SK-MEL-5 (cell line): Measurements from ENCODE around the gene ZNF182. TPM values are rescaled to one million over a fixed set of nuclear protein-coding genes. Genes with fewer than 3 reads are reported as not detected.
"Not testable (repeated sequence)": the region's sequence is repeated elsewhere in the genome, so short reads cannot be mapped to it uniquely, and the experiment has no call there.

Experiments
- DNase-seq: peaks from one replicate; pipeline ENCODE4 v3.0.0-alpha.2; 2016; ENCODE audit warnings: low read depth, low spot score
- in situ Hi-C: cut with HindIII; loops from 2 replicates; pipeline ENCODE4 v1.10.0; 2016; ENCODE audit warnings: low sequenced_read_pairs, high pct_unique_total_duplicates, low pct_unique_long_range_greater_than_20kb
- polyA plus RNA-seq, 2 experiments: library from polyadenylated mRNA; depleted of rRNA; stranded (reverse); fragments of >200 nt; gene quantifications; 2 replicates each; pipeline ENCODE4 v1.2.3, GENCODE V29; 2015
- total RNA-seq: library from RNA; depleted of rRNA; stranded (reverse); fragments of >200 nt; shearing (Covaris generic); gene quantifications from 2 replicates; pipeline ENCODE4 v1.2.3, GENCODE V29; 2014; rRNA removed

ZNF182 gene
- 3.9 and 5.2 TPM in 2 replicates for total RNA-seq
- 3.6 and 4.5 TPM in 2 replicates for polyA plus RNA-seq (2015; cell fraction: cytosol; rRNA removed)
- polyA plus RNA-seq (2015; cell fraction: nucleus; rRNA removed), result 19.9 and 20.5 TPM in 2 replicates

- in situ Hi-C loops, result no loop called here
- peak; percentile 91 for DNase-seq
These were observed at the start of gene ZNF182 for GRCh38 chrX:48003758-48004457. Gene ZNF182, minus strand, starts transcription at chrX:48003989. Its CDS starts 1,380 bp downstream, at chrX:48002609.

DNA sequence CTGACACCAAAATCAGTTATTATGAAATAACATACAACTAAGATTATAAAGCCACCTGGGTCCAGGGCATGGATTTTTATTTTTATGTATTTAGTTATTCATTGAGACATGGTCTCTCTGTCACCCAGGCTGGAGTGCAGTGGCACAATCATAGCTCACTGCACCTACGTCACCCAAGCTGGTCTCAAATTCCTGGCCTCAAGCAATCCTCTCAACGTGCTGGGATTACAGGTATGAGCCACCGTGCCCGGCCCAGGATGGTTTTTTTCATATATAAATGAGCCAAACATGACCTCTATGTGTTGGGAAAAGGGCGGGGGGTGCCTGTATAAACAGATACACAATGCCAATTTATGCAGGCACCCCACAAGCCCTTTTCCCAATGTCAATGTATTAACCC lies 43.1 kb upstream of the ZNF182 start:
- in situ Hi-C loops, result no loop called here
- DNase-seq, result no peak

GRCh38 chrX:48045410-48046311 lies 41.9 kb upstream of the ZNF182 start:
- no peak for DNase-seq
- in situ Hi-C loops, result no loop called here

DNA sequence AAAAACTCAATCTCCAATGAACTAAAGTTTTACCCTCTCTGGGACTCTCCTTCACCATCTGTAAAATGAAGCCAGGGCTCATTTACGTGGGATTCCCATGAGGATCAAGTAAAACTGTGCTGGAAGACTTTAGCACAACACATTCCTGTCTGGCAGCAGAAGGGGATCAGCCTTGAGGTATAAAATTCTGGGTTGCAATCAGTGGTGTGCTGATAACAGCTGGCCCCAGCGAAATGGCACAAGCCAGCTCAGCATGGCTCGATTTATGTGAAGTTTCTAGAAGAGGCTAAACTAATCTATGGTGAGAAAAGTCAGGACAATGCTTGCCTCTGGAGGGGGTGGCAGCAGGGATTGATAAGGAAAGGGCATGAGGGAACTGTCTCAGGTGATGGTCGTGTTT lies 39.3 kb upstream of the ZNF182 start:
- no peak for DNase-seq
- in situ Hi-C loops, result no loop called here

GRCh38 chrX:48035891-48036290 lies 32.1 kb upstream of the ZNF182 start:
- in situ Hi-C loops, result no loop called here
- no peak for DNase-seq

DNA sequence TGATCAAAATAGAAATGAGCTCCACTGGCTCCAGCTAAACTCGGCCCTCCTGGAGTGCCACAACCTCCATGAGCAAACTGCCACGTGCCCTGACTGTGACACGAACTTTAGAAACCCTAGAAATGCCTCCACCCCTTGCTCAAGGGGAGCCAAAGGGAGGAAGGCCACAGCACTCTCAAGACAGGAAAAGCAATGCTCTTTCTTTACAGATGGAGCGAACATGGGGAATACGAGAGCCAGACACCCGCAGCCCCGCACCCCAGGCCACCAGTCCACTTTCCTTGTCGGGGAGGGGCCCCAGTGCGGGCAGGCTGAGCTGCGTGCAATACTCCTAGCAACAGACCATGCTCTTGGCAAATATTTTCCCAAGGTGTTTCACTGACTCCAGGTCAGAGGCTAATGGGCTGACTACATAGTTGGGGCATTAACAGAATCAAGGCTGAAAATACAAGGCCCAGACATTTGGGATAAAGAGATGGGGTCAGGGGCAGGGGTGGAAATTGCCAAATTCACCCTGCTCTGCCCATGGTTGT lies 26.9 kb upstream of the ZNF182 start:
- DNase-seq, in situ Hi-C loops: not testable (repeated sequence)

DNA sequence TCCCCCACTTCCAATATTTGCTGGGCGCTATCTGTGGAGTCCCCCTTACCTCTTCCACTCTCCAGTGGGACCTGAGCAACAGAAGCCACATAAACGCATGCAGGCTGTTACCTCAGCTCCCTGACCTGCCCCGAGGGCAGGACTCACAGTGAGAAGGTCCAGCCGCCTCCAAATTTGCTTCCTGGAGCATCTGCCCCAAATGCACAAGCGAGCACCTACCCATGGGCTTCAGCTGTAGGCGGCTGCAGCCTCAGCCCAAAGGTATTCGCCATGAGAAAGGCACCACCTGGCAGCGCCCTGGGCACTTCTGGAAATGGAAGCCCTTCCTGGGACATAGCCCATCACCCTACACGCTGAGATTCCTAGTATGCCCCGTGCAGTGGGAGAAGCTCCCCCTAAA lies 26.4 kb upstream of the ZNF182 start:
- no peak for DNase-seq

DNA sequence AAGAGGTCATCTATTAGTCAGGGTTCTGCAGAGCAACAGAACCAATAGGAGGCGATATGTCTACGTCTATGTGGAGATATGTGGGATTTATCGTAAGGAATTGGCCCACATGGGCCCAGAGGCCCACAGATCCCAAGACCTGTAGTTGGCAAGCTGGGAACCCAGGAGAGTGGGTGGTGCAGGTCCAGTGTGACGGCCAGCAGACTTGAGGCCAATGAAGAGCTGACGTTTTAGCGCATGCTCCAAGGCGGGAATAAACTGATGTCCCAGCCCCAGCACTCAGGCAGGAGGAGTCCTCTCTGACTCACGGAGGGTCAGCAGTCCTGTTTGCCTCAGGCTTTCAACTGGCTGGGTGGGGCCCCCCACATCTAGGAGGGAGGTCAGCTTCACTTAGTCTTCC lies 24.3 kb upstream of the ZNF182 start:
- in situ Hi-C loops, result no loop called here
- DNase-seq, result no peak

More for the DNA sequence above, 26.4 kb upstream of the ZNF182 start:
- in situ Hi-C loops, result no loop called here

- in situ Hi-C loops, DNase-seq: not testable (repeated sequence)
These were observed 23.8 kb upstream of the ZNF182 start for GRCh38 chrX:48027545-48027944.

GRCh38 chrX:48025561-48025960 lies 21.8 kb upstream of the ZNF182 start:
- in situ Hi-C loops, result no loop called here
- DNase-seq, result no peak

GRCh38 chrX:48022738-48023137 lies 18.9 kb upstream of the ZNF182 start:
- in situ Hi-C loops, result no loop called here
- no peak for DNase-seq

DNA sequence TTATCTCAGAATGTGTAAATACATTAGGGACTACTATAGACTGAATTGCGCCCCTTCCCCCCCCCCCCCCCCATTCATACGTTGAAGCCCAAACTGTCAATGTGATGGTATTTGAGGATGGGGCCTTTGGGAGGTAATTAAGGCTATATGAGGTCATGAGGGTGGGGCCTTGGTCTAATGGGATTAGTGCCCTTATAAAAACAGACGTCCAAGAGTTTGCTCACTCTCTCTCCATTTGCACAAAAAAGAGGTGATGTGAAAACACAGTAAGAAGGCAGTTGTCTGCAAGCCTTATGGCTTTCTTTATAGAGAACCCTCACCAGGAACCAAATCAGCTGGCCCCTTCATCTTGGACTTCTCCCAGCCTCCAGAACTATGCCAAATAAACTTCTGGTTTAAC lies 18.3 kb upstream of the ZNF182 start:
- in situ Hi-C loops, result no loop called here
- no peak for DNase-seq

DNA sequence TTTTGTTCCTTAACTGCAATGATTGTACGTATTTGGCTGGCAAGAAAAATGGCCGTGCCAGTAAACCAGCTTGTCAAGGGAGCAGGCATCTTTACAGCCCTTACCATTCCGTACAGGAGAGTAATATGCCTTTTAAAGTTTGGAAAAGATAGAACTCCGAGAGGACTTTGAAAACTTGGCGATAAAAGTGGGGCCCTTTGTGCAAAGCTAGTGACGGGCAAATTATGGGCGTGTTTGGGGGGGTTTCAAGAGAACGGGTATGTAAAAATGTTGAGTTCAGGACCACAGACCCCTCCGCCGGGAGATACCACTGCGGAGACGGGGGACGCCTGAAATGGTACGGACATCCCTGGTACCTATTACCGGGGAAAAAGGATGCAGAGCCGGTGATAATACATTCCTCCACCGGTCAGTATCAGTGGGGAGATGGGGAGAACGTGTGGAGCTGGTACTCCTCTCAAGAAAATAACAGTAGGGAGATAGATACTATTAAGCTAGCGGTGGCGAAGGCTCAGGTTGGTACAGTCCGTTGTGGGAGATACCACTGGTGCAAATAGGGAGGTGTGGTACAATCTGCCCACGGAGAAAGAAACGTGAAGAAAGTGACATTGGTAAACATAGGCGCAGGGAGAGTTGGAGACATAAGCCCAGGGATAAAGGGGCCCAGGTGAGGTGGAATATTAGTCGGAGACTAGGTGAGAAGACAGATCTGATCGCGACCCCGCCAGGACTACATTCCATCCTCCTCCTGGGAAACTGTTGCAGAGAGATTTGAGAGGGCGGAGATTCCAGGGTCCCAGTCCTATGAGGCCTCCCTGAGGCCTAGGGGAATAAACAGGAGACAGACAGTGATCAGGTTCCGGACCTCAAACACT lies 17.5 kb upstream of the ZNF182 start:
- in situ Hi-C loops, result no loop called here
- no peak for DNase-seq

- DNase-seq, in situ Hi-C loops: not testable (repeated sequence)
These were observed 16.7 kb upstream of the ZNF182 start for GRCh38 chrX:48020472-48020871.

- in situ Hi-C loops, DNase-seq: not testable (repeated sequence)
These were observed 16.1 kb upstream of the ZNF182 start for GRCh38 chrX:48019892-48020291.

- in situ Hi-C loops, DNase-seq: not testable (repeated sequence)
These were observed 13.0 kb upstream of the ZNF182 start for GRCh38 chrX:48016583-48017310.
